HFFc6 (cell line): ENCODE results near the gene ZFYVE19. TPM values are rescaled to one million over a fixed set of nuclear protein-coding genes. Genes with fewer than 3 reads are reported as not detected.
A peak's percentile ranks its signal among the peaks of the same experiment; 100 is the strongest.

ENCODE experiments used
- DNase-seq: peaks from one replicate; pipeline ENCODE4 v3.0.0-alpha.2; 2018
- H3K27ac Mint-ChIP-seq: 2 replicates; pipeline ENCODE4 v1.8.0; 2020; ENCODE audit warnings: mild to moderate bottlenecking, mixed read lengths
- H3K27me3 Mint-ChIP-seq: 2 replicates; pipeline ENCODE4 v1.8.0; 2021; ENCODE audit warnings: mild to moderate bottlenecking, moderate library complexity, mixed read lengths; ENCODE audit not compliant: insufficient read depth
- H3K36me3 Mint-ChIP-seq: 2 replicates; pipeline ENCODE4 v1.8.0; 2021; ENCODE audit warnings: low read depth, mixed read lengths
- H3K4me1 Mint-ChIP-seq: 2 replicates; pipeline ENCODE4 v1.8.0; 2020; ENCODE audit warnings: low read depth, mixed read lengths
- H3K4me3 Mint-ChIP-seq: 2 replicates; pipeline ENCODE4 v1.8.0; 2020; ENCODE audit warnings: mild to moderate bottlenecking, moderate library complexity, mixed read lengths
- H3K9me3 Mint-ChIP-seq: 2 replicates; pipeline ENCODE4 v1.8.0; 2020; ENCODE audit warnings: mild to moderate bottlenecking, mixed read lengths
- CTCF ChIP-seq: fragments of 200-600 bp; sonication (generic); IDR thresholded peaks from 2 replicates; pipeline ENCODE4 v1.5.0; 2021; ENCODE audit warnings: antibody characterized with exemption, mild to moderate bottlenecking
- total RNA-seq, 6 experiments: library from RNA; stranded (reverse); fragmentation: NEBNext Ultra II Directional; extraction: Animal tissue kit (Norgen Biotek cat#: 25700); gene quantifications; 2 replicates in 1 of 6; 3 replicates in 5 of 6; pipeline ENCODE4 v1.2.3, GENCODE V29; 2021

The ZFYVE19 gene
- total RNA-seq, 6 experiments from 2014 or later: 10.7 to 13.5 (median 12.1) TPM

- H3K9me3 Mint-ChIP-seq: no peaks in the 10 kb centered on the region
- no peak for DNase-seq
- H3K4me1 Mint-ChIP-seq: peaks cover 39% of the 10 kb centered on the region
- no peak within 1 kb of the TSS for H3K4me3 Mint-ChIP-seq
- peak within 1 kb of the TSS; percentile 48 for H3K27ac Mint-ChIP-seq
- TF ChIP-seq CTCF: no peak
- H3K36me3 Mint-ChIP-seq: peaks cover 3% of the 10 kb centered on the region; the same call in 1 of the 2 replicates
- peaks cover 2% of the 10 kb centered on the region for H3K27me3 Mint-ChIP-seq
Measured at GRCh38 chr15:40769274-40770146, 37.4 kb upstream of the ZFYVE19 start, which contains the start of gene C15orf62. Gene C15orf62, plus strand, starts transcription at chr15:40769980. Its CDS starts 516 bp downstream, at chr15:40770496.

- no peak for TF ChIP-seq CTCF
- H3K4me1 Mint-ChIP-seq: peaks cover 31% of the 10 kb centered on the region
- H3K27ac Mint-ChIP-seq: peak overlapping the region; percentile 48
- H3K36me3 Mint-ChIP-seq: peaks cover 5% of the 10 kb centered on the region; the same call in 1 of the 2 replicates
- no peak for DNase-seq
- H3K4me3 Mint-ChIP-seq: no peak overlapping the region
- H3K9me3 Mint-ChIP-seq: no peaks in the 10 kb centered on the region
- peaks cover 2% of the 10 kb centered on the region for H3K27me3 Mint-ChIP-seq
Measured at GRCh38 chr15:40770147-40770721, 36.7 kb upstream of the ZFYVE19 start.

- TF ChIP-seq CTCF: no peak
- peaks cover 5% of the 10 kb centered on the region; the same call in 1 of the 2 replicates for H3K36me3 Mint-ChIP-seq
- H3K9me3 Mint-ChIP-seq: no peaks in the 10 kb centered on the region
- H3K4me1 Mint-ChIP-seq: peaks cover 21% of the 10 kb centered on the region
- no peak overlapping the region for H3K27ac Mint-ChIP-seq
- no peak overlapping the region for H3K4me3 Mint-ChIP-seq
- H3K27me3 Mint-ChIP-seq: peaks cover 4% of the 10 kb centered on the region
- DNase-seq: no peak
Measured at GRCh38 chr15:40771242-40771641, 35.6 kb upstream of the ZFYVE19 start.

GRCh38 chr15:40772014-40772413, 34.9 kb upstream of the ZFYVE19 start:
- H3K4me3 Mint-ChIP-seq: no peak overlapping the region
- DNase-seq: no peak
- H3K4me1 Mint-ChIP-seq: peaks cover 20% of the 10 kb centered on the region
- H3K36me3 Mint-ChIP-seq: peaks cover 12% of the 10 kb centered on the region
- no peak overlapping the region for H3K27ac Mint-ChIP-seq
- TF ChIP-seq CTCF: no peak
- H3K27me3 Mint-ChIP-seq: peaks cover 4% of the 10 kb centered on the region
- H3K9me3 Mint-ChIP-seq: no peaks in the 10 kb centered on the region

GRCh38 chr15:40773496-40773895, 33.4 kb upstream of the ZFYVE19 start:
- DNase-seq: no peak
- no peak for TF ChIP-seq CTCF
- peaks cover 4% of the 10 kb centered on the region for H3K27me3 Mint-ChIP-seq
- H3K27ac Mint-ChIP-seq: no peak overlapping the region
- peaks cover 19% of the 10 kb centered on the region for H3K4me1 Mint-ChIP-seq
- no peaks in the 10 kb centered on the region for H3K9me3 Mint-ChIP-seq
- peaks cover 13% of the 10 kb centered on the region for H3K36me3 Mint-ChIP-seq
- H3K4me3 Mint-ChIP-seq: no peak overlapping the region
